ENCODE measurements around the gene CA5B. TPM values are rescaled to one million over a fixed set of nuclear protein-coding genes. Genes with fewer than 3 reads are reported as not detected.
"Not testable (repeated sequence)": the region's sequence is repeated elsewhere in the genome, so short reads cannot be mapped to it uniquely, and the experiment has no call there.

Gene CA5B
- total RNA-seq, 1 experiment from 2014 or later = 15.3 TPM

GRCh38 chrX:15829217-15829616 lies 91.1 kb downstream of the CA5B start:
- BruUV-seq (replicated peaks) = no TSS peak
- DNase-seq (ENCODE audit: unreplicated experiment) = no peak
- no peak for TF ChIP-seq CTCF (IDR thresholded peaks at IDR 0.05; ENCODE audit: unreplicated experiment)
- Mint-ChIP-seq H3K9me3 (ENCODE audit: unreplicated experiment) (no peaks in the 10 kb centered on the region), H3K4me3 (ENCODE audit: unreplicated experiment) (no peak overlapping the region), H3K27me3 (ENCODE audit: insufficient read depth, unreplicated experiment) (no peaks in the 10 kb centered on the region), H3K27ac (ENCODE audit: low read depth, unreplicated experiment) (no peak overlapping the region), H3K36me3 (ENCODE audit: insufficient read depth, unreplicated experiment) (peaks cover 11% of the 10 kb centered on the region), H3K4me1 (ENCODE audit: insufficient read depth, unreplicated experiment) (no peaks in the 10 kb centered on the region)
- POLR2A ChIA-PET = interaction anchor here (1.1 kb wide), 1 partner anchor 853 kb away, joined by 3 read pairs; no protein-coding TSS in a partner anchor
- intact Hi-C loops (cut with micrococcal nuclease) = no loop called here
- CTCF ChIA-PET = interaction anchor here (1.3 kb wide), 1 partner anchor 19 kb away, joined by 3 read pairs; no protein-coding TSS in a partner anchor

- BruUV-seq (replicated peaks); CTCF ChIA-PET; H3K4me1 Mint-ChIP-seq (ENCODE audit: insufficient read depth, unreplicated experiment); POLR2A ChIA-PET; H3K27ac Mint-ChIP-seq (ENCODE audit: low read depth, unreplicated experiment); intact Hi-C loops (cut with micrococcal nuclease); H3K4me3 Mint-ChIP-seq (ENCODE audit: unreplicated experiment); DNase-seq (ENCODE audit: unreplicated experiment); H3K9me3 Mint-ChIP-seq (ENCODE audit: unreplicated experiment); H3K27me3 Mint-ChIP-seq (ENCODE audit: insufficient read depth, unreplicated experiment): not testable (repeated sequence)
- H3K36me3 Mint-ChIP-seq (ENCODE audit: insufficient read depth, unreplicated experiment) = peaks cover 11% of the 10 kb centered on the region
Observed at GRCh38 chrX:15831347-15831746, 93.3 kb downstream of the CA5B start.

- no peaks in the 10 kb centered on the region for H3K27me3 Mint-ChIP-seq (ENCODE audit: insufficient read depth, unreplicated experiment)
- CTCF ChIA-PET = no interaction called here
- POLR2A ChIA-PET = no interaction called here
- no peaks in the 10 kb centered on the region for H3K9me3 Mint-ChIP-seq (ENCODE audit: unreplicated experiment)
- no TSS peak for BruUV-seq (replicated peaks)
- no peak for DNase-seq (ENCODE audit: unreplicated experiment)
- no peak overlapping the region for H3K4me3 Mint-ChIP-seq (ENCODE audit: unreplicated experiment)
- TF ChIP-seq CTCF (IDR thresholded peaks at IDR 0.05; ENCODE audit: unreplicated experiment) = no peak
- H3K36me3 Mint-ChIP-seq (ENCODE audit: insufficient read depth, unreplicated experiment) = no peaks in the 10 kb centered on the region
- no peak overlapping the region for H3K27ac Mint-ChIP-seq (ENCODE audit: low read depth, unreplicated experiment)
- intact Hi-C loops (cut with micrococcal nuclease) = no loop called here
- no peaks in the 10 kb centered on the region for H3K4me1 Mint-ChIP-seq (ENCODE audit: insufficient read depth, unreplicated experiment)
Observed at GRCh38 chrX:15834053-15834452, 96.0 kb downstream of the CA5B start.

GRCh38 chrX:15834827-15835595 lies 96.9 kb downstream of the CA5B start:
- no peaks in the 10 kb centered on the region for H3K36me3 Mint-ChIP-seq (ENCODE audit: insufficient read depth, unreplicated experiment)
- DNase-seq (ENCODE audit: unreplicated experiment) = no peak
- H3K27ac Mint-ChIP-seq (ENCODE audit: low read depth, unreplicated experiment) = no peak overlapping the region
- CTCF ChIA-PET = no interaction called here
- intact Hi-C loops (cut with micrococcal nuclease) = no loop called here
- POLR2A ChIA-PET = no interaction called here
- no peaks in the 10 kb centered on the region for H3K9me3 Mint-ChIP-seq (ENCODE audit: unreplicated experiment)
- no peak for TF ChIP-seq CTCF (IDR thresholded peaks at IDR 0.05; ENCODE audit: unreplicated experiment)
- H3K27me3 Mint-ChIP-seq (ENCODE audit: insufficient read depth, unreplicated experiment) = no peaks in the 10 kb centered on the region
- no peak overlapping the region for H3K4me3 Mint-ChIP-seq (ENCODE audit: unreplicated experiment)
- no peaks in the 10 kb centered on the region for H3K4me1 Mint-ChIP-seq (ENCODE audit: insufficient read depth, unreplicated experiment)
- no TSS peak for BruUV-seq (replicated peaks)

Other genes starting within 250 kb of the CA5B start
- gene PIR, start 244.9 kb upstream of the CA5B start, total RNA-seq (2022) = 8.2 and 10.3 TPM in 2 replicates
- not detected in 2 replicates for gene BMX, start 237.5 kb upstream of the CA5B start, total RNA-seq (2022)
- not detected in 2 replicates for gene ACE2, start 137.3 kb upstream of the CA5B start, total RNA-seq (2022)
- gene CLTRN, start 73.5 kb upstream of the CA5B start, total RNA-seq (2022) = 1.5 and 1.8 TPM in 2 replicates
- gene ZRSR2, start 52.2 kb downstream of the CA5B start, total RNA-seq (2022) = 17.0 and 20.3 TPM in 2 replicates
- gene AP1S2, start 116.5 kb downstream of the CA5B start, total RNA-seq (2022) = 8.4 and 9.4 TPM in 2 replicates

Measured in MCF 10A (cell line).